Activated naive CD8-positive, alpha-beta T cell treated with anti-CD3 and anti-CD28 coated beads, Interleukin-2, amount 50 U/mL, for 16 hours (primary cell): ENCODE measurements around the gene GSTO1.

Experiments used
- DNase-seq: peaks from one replicate; pipeline ENCODE4 v3.0.0-alpha.2; 2020; ENCODE audit warnings: low read depth, low spot score

GSTO1 gene

GRCh38 chr10:104274762-104275721 lies 20.4 kb downstream of the GSTO1 start:
- DNase-seq, result no peak

- no peak for DNase-seq
Measured at GRCh38 chr10:104276192-104276591, 21.5 kb downstream of the GSTO1 start.

- DNase-seq, result no peak
Measured at GRCh38 chr10:104277785-104278184, 23.1 kb downstream of the GSTO1 start.

GRCh38 chr10:104279550-104280259 lies 25.0 kb downstream of the GSTO1 start:
- DNase-seq, result no peak

- no peak for DNase-seq
Measured at GRCh38 chr10:104281694-104282093, 27.0 kb downstream of the GSTO1 start.

GRCh38 chr10:104284846-104285245 lies 30.2 kb downstream of the GSTO1 start:
- no peak for DNase-seq

GRCh38 chr10:104286939-104287338 lies 32.2 kb downstream of the GSTO1 start:
- no peak for DNase-seq

GRCh38 chr10:104288355-104288754 lies 33.7 kb downstream of the GSTO1 start:
- no peak for DNase-seq

GRCh38 chr10:104291439-104291951 lies 36.8 kb downstream of the GSTO1 start:
- DNase-seq, result peak; percentile 74

GRCh38 chr10:104293011-104293410 lies 38.3 kb downstream of the GSTO1 start:
- DNase-seq, result no peak

GRCh38 chr10:104293781-104294321 lies 39.2 kb downstream of the GSTO1 start:
- DNase-seq, result no peak

- DNase-seq, result no peak
Measured at GRCh38 chr10:104296687-104297436, 42.2 kb downstream of the GSTO1 start.

GRCh38 chr10:104297697-104298660 lies 43.3 kb downstream of the GSTO1 start:
- no peak for DNase-seq

- no peak for DNase-seq
Measured at GRCh38 chr10:104299031-104299904, 44.6 kb downstream of the GSTO1 start.

GRCh38 chr10:104300002-104300735 lies 45.5 kb downstream of the GSTO1 start:
- DNase-seq, result no peak

- no peak for DNase-seq
Measured at GRCh38 chr10:104300736-104301292, 46.1 kb downstream of the GSTO1 start.

- no peak for DNase-seq
Measured at GRCh38 chr10:104301907-104302690, 47.4 kb downstream of the GSTO1 start.
